Thyroid gland (tissue), 4 donors: Measurements from ENCODE around the gene TAOK1.

Experiments
- POLR2A ChIP-seq, 2 donors: fragments of 450-650 bp; IDR thresholded peaks; one replicate each; pipeline ENCODE4 v1.6.1; 2017; ENCODE audit warnings: antibody characterized with exemption in 2 of 2, mild to moderate bottlenecking in 2 of 2, moderate library complexity in 1 of 2
- TF ChIP-seq, protein P1 (sequence below), 6 experiments: fragments of 200-600 bp in 3 of 6; fragments of 450-650 bp in 3 of 6; sonication (generic) in 3 of 6; IDR thresholded peaks; one replicate each; pipeline ENCODE4 v1.5.1; 2016 to 2019; ENCODE audit warnings: antibody characterized with exemption in 6 of 6, mild to moderate bottlenecking in 2 of 6, inconsistent platforms in 1 of 6, moderate library complexity in 1 of 6

GRCh38 chr17:29505836-29506235 is 115.7 kb downstream of the TAOK1 start:
- TF ChIP-seq, protein P1, sequence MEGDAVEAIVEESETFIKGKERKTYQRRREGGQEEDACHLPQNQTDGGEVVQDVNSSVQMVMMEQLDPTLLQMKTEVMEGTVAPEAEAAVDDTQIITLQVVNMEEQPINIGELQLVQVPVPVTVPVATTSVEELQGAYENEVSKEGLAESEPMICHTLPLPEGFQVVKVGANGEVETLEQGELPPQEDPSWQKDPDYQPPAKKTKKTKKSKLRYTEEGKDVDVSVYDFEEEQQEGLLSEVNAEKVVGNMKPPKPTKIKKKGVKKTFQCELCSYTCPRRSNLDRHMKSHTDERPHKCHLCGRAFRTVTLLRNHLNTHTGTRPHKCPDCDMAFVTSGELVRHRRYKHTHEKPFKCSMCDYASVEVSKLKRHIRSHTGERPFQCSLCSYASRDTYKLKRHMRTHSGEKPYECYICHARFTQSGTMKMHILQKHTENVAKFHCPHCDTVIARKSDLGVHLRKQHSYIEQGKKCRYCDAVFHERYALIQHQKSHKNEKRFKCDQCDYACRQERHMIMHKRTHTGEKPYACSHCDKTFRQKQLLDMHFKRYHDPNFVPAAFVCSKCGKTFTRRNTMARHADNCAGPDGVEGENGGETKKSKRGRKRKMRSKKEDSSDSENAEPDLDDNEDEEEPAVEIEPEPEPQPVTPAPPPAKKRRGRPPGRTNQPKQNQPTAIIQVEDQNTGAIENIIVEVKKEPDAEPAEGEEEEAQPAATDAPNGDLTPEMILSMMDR (IDR thresholded peaks at IDR 0.05) = no peak
- TF ChIP-seq POLR2A (IDR thresholded peaks at IDR 0.05) = no peak
